Measurements from ENCODE around the gene LRRC37A3.

- TF ChIP-seq CTCF (IDR thresholded peaks at IDR 0.05; ENCODE audit: low read depth, low read length) (no peak), POLR2A (IDR thresholded peaks at IDR 0.05; ENCODE audit: extremely low read depth, insufficient read length) (no peak), MYC (IDR thresholded peaks at IDR 0.05; ENCODE audit: low read depth, low read length) (no peak), MAX (IDR thresholded peaks at IDR 0.05; ENCODE audit: low read depth, low read length) (no peak)
Observed at GRCh38 chr17:64941761-64942160, 22.5 kb upstream of the LRRC37A3 start.
